H1 (cell line): ENCODE measurements around the gene GOLGA8A. TPM values are rescaled to one million over a fixed set of nuclear protein-coding genes. Genes with fewer than 3 reads are reported as not detected.

Experiments
- ATF2 ChIP-seq: IDR thresholded peaks from 2 replicates; pipeline ENCODE4 v1.6.1; 2012; ENCODE audit warnings: low read length, inconsistent platforms
- E2F6 ChIP-seq: IDR thresholded peaks from 2 replicates; pipeline ENCODE4 v1.6.1; 2012; ENCODE audit warnings: inconsistent platforms
- KDM1A ChIP-seq: fragments of 200-600, 300-600 bp; sonication (generic); IDR thresholded peaks from 2 replicates; pipeline ENCODE4 v1.7.1; 2016; ENCODE audit warnings: mild to moderate bottlenecking, low read length, borderline replicate concordance
- RAD21 ChIP-seq, 2 experiments: IDR thresholded peaks in 1 of 2; conservative IDR thresholded peaks in 1 of 2; 2 replicates each; pipeline ENCODE4 v1.6.1; 2011; ENCODE audit warnings: low read depth in 2 of 2, low read length in 2 of 2, improper control_type of control experiment in 1 of 2, inconsistent platforms in 1 of 2, mild to moderate bottlenecking in 1 of 2, moderate library complexity in 1 of 2
- SP1 ChIP-seq: IDR thresholded peaks from 2 replicates; pipeline ENCODE4 v1.6.1; 2011; ENCODE audit warnings: low read depth, low read length
- SP2 ChIP-seq: IDR thresholded peaks from 2 replicates; pipeline ENCODE4 v1.6.1; 2012; ENCODE audit warnings: mild to moderate bottlenecking, low read length, inconsistent platforms
- SUZ12 ChIP-seq: fragments of 200-600 bp; sonication (generic); IDR thresholded peaks from 2 replicates; pipeline ENCODE4 v1.6.1; 2012; ENCODE audit warnings: mild to moderate bottlenecking, inconsistent platforms, low read length, moderate library complexity, mixed read lengths
- polyA plus RNA-seq, 7 experiments: library from polyadenylated mRNA; depleted of rRNA in 3 of 7; stranded (reverse) in 5 of 7; unstranded in 2 of 7; fragments of >200 nt in 5 of 7; fragments of 200-250 nt in 2 of 7; gene quantifications; 1 replicate in 5 of 7; 2 replicates in 1 of 7; 4 replicates in 1 of 7; pipeline versions ENCODE4 v1.2.1 to v1.2.3, GENCODE V29; 2011 to 2013; ENCODE audit warnings: missing spikeins in 2 of 7, mixed read lengths in 2 of 7
- total RNA-seq: library from RNA; stranded (reverse); fragmentation: NEBNext Ultra II Directional; extraction: Animal tissue kit (Norgen Biotek cat#: 25700); gene quantifications from 2 replicates; pipeline ENCODE4 v1.2.1, GENCODE V29; 2021

Gene GOLGA8A
- total and polyA plus RNA-seq, 2 of the 8 experiments (the other 6 are each of a cell fraction or from before 2014, with no cell fraction given) = 5.5 to 20.0 TPM

DNA sequence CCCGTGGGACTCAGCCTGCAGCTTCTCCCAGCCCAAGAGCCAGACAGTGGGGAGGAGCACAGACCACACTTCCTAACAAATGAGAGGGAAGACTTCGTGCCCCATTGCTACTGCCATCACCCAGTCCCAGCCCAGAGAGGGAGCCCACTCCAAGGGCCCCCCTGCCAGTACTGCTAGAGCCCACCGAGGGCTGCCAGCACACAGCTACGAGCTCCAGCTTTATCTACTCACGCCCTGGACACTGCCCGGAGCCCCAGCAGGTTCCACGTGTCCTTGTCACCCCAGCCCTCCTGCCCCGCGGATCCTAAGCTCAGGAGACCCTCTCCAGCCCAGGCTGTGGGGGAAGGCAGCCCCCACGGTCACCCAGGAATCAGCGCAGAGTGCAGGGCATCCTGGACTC, 1.9 kb downstream of the GOLGA8A start (continued):
- no peak for TF ChIP-seq ATF2
- TF ChIP-seq SUZ12 = no peak
- no peak for TF ChIP-seq KDM1A
- TF ChIP-seq RAD21 (IDR thresholded peaks at IDR 0.05 in 1 of 2, conservative IDR thresholded peaks at IDR 0.05 in 1 of 2; ENCODE audit: low read depth in 2 of 2, low read length in 2 of 2) = no peak
- TF ChIP-seq E2F6 = no peak
- TF ChIP-seq SP2 = no peak
- no peak for TF ChIP-seq SP1
